Uterus (tissue), 4 donors: ENCODE data around the gene PHC2. TPM values are rescaled to one million over a fixed set of nuclear protein-coding genes. Genes with fewer than 3 reads are reported as not detected.
A peak's percentile ranks its signal among the peaks of the same experiment; 100 is the strongest.

Source experiments
- DNase-seq, 2 donors: peaks; one replicate each; pipeline ENCODE4 v3.0.0-alpha.2; 2019 to 2020
- H3K27ac ChIP-seq, 2 donors: fragments of 200-600 bp; sonication (generic); 1 replicate in 1 of 2; 2 replicates in 1 of 2; pipeline ENCODE4 v1.5.1; 2016 to 2018
- H3K27me3 ChIP-seq, 2 donors: fragments of 200-600 bp; sonication (generic); one replicate each; pipeline ENCODE4 v1.5.1; 2018 to 2019; ENCODE audit warnings: control low read depth in 1 of 2
- H3K36me3 ChIP-seq, 2 donors: fragments of 200-600 bp; sonication (generic); one replicate each; pipeline ENCODE4 v1.5.1; 2019; ENCODE audit warnings: control low read depth in 1 of 2
- H3K4me1 ChIP-seq, 2 donors: fragments of 200-600 bp; sonication (generic); one replicate each; pipeline ENCODE4 v1.5.1; 2018 to 2019; ENCODE audit warnings: control low read depth in 1 of 2
- H3K4me3 ChIP-seq, 2 donors: fragments of 200-600 bp; sonication (generic); 1 replicate in 1 of 2; 2 replicates in 1 of 2; pipeline ENCODE4 v1.5.1; 2018 to 2019; ENCODE audit warnings: mild to moderate bottlenecking in 1 of 2
- H3K9me3 ChIP-seq, 2 donors: fragments of 200-600 bp; sonication (generic); one replicate each; pipeline ENCODE4 v1.5.1; 2019; ENCODE audit warnings: control low read depth in 1 of 2
- POLR2A ChIP-seq, 2 donors: fragments of 450-650 bp; IDR thresholded peaks; one replicate each; pipeline ENCODE4 v1.6.1; 2016; ENCODE audit warnings: antibody characterized with exemption in 2 of 2, mild to moderate bottlenecking in 1 of 2, moderate library complexity in 1 of 2
- intact Hi-C: fragments of 100-400 bp; cut with DNase I; formaldehyde crosslinking; loops from one replicate; pipeline ENCODE4 v1.15.1; 2023; ENCODE audit warnings: low total_unique reads
- total RNA-seq, 4 donors: library from RNA; depleted of rRNA in 3 of 4; stranded (reverse); fragments of >200 nt in 3 of 4; gene quantifications; one replicate each; pipeline versions ENCODE4 v1.1.0 to v1.2.4, GENCODE V29; 2014 to 2023
- TF ChIP-seq, protein P1 (sequence below), 4 experiments: fragments of 200-600 bp in 2 of 4; fragments of 450-650 bp in 2 of 4; sonication (generic) in 2 of 4; IDR thresholded peaks; one replicate each; pipeline ENCODE4 v1.5.1; 2016 to 2019; ENCODE audit warnings: antibody characterized with exemption in 4 of 4, mild to moderate bottlenecking in 2 of 4, moderate library complexity in 1 of 4
- donor health status: DM: yes; HTN: yes; CAD: no.

PHC2 gene
- total RNA-seq, 4 donors from 2014 or later, result 51.5 to 203 (median 102) TPM

DNA sequence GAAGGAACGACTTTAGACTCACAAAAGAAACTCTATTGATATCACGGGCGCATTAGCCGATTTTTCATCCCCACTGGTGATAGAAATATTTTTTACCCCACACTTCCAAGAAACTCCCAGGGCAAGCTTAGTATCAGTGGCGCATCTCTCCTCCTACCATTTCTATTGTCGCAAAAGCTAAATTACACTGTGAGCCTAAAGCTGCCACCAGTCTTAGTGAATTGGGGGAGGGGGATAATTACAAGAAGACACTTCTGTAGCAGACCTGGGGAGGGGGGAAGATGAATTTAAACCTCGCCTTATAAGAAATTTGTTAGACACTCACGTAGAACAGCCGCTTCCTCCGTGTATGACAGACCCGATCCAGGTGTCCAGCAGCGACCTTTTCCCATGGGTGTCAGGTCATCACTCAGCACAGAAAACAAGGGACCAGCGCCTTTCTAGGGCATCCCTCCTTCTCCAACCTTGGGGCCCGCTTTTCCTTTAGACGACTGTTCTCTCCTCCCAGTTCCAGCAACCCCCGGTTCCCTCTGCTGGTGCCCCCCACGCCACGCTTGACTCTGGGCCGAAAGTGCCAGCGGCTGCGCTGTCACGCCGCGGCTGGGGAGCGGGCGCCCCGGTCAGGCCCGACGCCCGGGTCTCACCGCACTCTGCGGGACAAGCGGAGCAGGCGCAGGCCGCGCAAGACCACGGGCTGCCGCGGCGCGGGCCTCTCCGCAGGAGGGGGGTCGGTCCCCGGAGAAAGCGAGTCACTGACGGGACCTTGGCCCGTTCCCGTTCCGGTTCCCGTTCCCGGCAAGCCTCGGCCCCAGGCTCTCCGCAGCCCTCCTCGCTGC lies 821 bp downstream of the PHC2 start:
- peak overlapping the region; percentile 46 to 72 for H3K4me3 ChIP-seq
- DNase-seq, result peak; percentile 48 to 53
- H3K27me3 ChIP-seq, result no peaks in the 10 kb centered on the region
- H3K9me3 ChIP-seq, result no peaks in the 10 kb centered on the region
- H3K36me3 ChIP-seq, result no peaks in the 10 kb centered on the region
- intact Hi-C loops, result no loop called here
- H3K27ac ChIP-seq, result peak overlapping the region; percentile 77 to 87
- H3K4me1 ChIP-seq, result peaks cover 5 to 12% of the 10 kb centered on the region in 2 donors
- TF ChIP-seq POLR2A (IDR thresholded peaks at IDR 0.05), result no peak
- TF ChIP-seq, protein P1, sequence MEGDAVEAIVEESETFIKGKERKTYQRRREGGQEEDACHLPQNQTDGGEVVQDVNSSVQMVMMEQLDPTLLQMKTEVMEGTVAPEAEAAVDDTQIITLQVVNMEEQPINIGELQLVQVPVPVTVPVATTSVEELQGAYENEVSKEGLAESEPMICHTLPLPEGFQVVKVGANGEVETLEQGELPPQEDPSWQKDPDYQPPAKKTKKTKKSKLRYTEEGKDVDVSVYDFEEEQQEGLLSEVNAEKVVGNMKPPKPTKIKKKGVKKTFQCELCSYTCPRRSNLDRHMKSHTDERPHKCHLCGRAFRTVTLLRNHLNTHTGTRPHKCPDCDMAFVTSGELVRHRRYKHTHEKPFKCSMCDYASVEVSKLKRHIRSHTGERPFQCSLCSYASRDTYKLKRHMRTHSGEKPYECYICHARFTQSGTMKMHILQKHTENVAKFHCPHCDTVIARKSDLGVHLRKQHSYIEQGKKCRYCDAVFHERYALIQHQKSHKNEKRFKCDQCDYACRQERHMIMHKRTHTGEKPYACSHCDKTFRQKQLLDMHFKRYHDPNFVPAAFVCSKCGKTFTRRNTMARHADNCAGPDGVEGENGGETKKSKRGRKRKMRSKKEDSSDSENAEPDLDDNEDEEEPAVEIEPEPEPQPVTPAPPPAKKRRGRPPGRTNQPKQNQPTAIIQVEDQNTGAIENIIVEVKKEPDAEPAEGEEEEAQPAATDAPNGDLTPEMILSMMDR (IDR thresholded peaks at IDR 0.05), result peak in 2 of 4 experiments; percentile 50 to 53

DNA sequence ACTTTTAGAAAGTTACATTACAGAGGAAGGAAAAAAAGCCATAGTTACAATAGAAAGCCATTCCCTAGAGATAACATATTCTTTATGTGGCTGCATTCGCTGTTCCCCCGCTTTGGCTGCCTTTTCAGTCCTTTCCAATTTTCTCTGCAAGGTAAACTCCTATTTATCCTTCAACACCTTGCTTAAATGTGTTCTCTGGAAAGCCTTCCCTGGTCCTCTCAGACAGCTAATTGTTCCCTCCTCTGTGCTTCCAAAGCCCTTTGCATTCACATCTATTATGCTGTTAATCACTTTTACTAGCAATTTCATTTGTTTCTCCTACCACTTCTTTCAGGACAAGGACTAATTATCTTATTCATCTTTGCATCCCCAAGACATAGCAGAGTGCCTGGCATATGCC lies 1.6 kb downstream of the PHC2 start:
- DNase-seq, result no peak
- Histone ChIP-seq H3K4me3 (no peak overlapping the region), H3K4me1 (peaks cover 3 to 12% of the 10 kb centered on the region in 2 donors), H3K27me3 (no peaks in the 10 kb centered on the region), H3K27ac (no peak overlapping the region), H3K9me3 (no peaks in the 10 kb centered on the region), H3K36me3 (no peaks in the 10 kb centered on the region)
- intact Hi-C loops, result no loop called here
- TF ChIP-seq POLR2A (IDR thresholded peaks at IDR 0.05), result no peak
- TF ChIP-seq, protein P1 (IDR thresholded peaks at IDR 0.05), result no peak

DNA sequence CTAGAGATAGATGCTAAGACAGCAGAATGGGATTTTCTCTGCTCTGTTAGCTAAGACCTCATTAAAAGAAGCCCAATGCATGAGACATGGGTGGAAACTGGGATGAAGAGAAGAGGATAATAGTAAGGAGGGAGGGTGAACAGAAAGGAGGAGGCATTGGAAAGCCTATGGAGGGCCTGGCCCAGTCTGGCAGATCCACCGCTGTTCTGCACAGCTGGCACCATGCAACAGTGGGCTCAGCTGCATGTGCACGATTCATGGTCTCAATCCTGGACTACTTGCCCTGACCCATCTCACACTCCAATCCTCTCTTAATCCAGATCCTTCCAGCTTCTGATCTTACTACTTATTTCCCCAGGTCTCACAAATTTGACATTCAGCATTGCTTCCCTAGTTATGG lies 2.2 kb downstream of the PHC2 start:
- TF ChIP-seq POLR2A (IDR thresholded peaks at IDR 0.05), result no peak
- TF ChIP-seq, protein P1 (IDR thresholded peaks at IDR 0.05), result no peak

DNA sequence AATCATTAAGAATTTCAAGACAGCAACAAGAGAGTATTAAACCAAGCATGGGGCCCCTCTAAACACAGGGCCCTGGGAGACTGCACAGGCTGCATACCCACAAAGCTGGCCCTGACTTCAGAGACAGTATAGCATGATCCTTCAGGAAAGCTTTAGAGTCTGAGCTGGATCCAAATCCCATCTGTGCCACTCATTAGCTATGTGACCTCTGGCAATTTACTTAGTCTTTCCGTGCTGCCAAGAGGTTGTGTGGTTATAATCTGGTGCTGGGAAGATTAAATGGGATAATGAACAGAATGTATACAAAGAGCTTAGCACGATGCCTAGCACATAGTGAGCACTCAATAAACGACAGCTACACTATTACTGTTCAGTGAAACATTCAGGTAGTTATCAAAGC lies 4.0 kb downstream of the PHC2 start:
- Histone ChIP-seq H3K36me3 (no peaks in the 10 kb centered on the region), H3K4me1 (peaks cover 0 to 12% of the 10 kb centered on the region in 2 donors), H3K4me3 (no peak overlapping the region), H3K27me3 (no peaks in the 10 kb centered on the region), H3K27ac (no peak overlapping the region), H3K9me3 (no peaks in the 10 kb centered on the region)
- intact Hi-C loops, result no loop called here
- DNase-seq, result no peak
- TF ChIP-seq, protein P1 (IDR thresholded peaks at IDR 0.05), result no peak
- no peak for TF ChIP-seq POLR2A (IDR thresholded peaks at IDR 0.05)

More for the DNA sequence above, 2.2 kb downstream of the PHC2 start:
- intact Hi-C loops, result no loop called here
- Histone ChIP-seq H3K9me3 (no peaks in the 10 kb centered on the region), H3K27ac (no peak overlapping the region), H3K36me3 (no peaks in the 10 kb centered on the region), H3K27me3 (no peaks in the 10 kb centered on the region), H3K4me1 (peaks cover 0 to 12% of the 10 kb centered on the region in 2 donors), H3K4me3 (no peak overlapping the region)
- DNase-seq, result no peak

DNA sequence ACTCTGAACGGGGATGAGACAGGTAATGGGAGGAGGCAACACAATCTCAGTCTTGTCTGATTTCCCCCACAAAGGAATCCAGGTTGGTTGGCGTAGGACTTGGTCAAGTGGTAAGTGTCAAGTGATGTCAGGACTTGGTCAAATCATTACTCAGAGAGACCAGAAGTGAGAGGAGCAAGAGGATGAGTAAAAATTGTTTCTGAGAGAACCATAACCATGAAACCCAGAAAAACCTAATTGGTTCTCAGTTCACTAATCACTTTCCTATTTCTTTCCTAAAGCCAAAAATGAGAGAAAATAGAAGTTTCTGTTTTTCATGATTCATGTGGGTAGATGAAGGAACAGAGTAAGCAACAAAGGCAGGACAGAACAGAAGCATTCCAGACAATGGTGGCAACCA lies 5.0 kb downstream of the PHC2 start:
- Histone ChIP-seq H3K9me3 (no peaks in the 10 kb centered on the region), H3K4me3 (no peak overlapping the region), H3K4me1 (peaks cover 0 to 12% of the 10 kb centered on the region in 2 donors), H3K27me3 (no peaks in the 10 kb centered on the region), H3K27ac (no peak overlapping the region), H3K36me3 (no peaks in the 10 kb centered on the region)
- no peak for DNase-seq
- intact Hi-C loops, result no loop called here
- TF ChIP-seq POLR2A (IDR thresholded peaks at IDR 0.05), result no peak
- TF ChIP-seq, protein P1 (IDR thresholded peaks at IDR 0.05), result no peak
